ENCODE measurements around the gene DET1.

The DET1 gene

DNA sequence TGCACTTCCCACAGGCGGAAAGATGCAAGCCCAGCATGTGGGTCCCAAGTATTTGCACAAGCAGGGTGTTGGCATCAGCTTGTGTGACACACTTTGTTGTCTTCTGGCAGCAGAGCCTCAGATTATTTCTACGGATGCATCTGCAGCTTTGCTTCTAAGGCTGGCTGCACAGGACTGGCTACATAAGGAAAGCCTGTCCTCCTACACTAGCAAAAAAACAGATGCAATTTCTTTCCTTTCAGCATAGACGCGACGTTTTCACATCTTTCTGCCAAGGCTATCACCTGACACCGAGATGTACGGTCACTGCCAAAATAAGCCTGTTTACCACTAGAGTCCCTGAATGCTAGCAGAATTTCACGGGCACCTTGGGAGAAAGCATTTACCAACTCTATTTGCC lies 65.5 kb downstream of the DET1 start:
- no peak for TF ChIP-seq EZH2phosphoT487 (IDR thresholded peaks at IDR 0.05; ENCODE audit: low read depth)
- TF ChIP-seq, protein P1, sequence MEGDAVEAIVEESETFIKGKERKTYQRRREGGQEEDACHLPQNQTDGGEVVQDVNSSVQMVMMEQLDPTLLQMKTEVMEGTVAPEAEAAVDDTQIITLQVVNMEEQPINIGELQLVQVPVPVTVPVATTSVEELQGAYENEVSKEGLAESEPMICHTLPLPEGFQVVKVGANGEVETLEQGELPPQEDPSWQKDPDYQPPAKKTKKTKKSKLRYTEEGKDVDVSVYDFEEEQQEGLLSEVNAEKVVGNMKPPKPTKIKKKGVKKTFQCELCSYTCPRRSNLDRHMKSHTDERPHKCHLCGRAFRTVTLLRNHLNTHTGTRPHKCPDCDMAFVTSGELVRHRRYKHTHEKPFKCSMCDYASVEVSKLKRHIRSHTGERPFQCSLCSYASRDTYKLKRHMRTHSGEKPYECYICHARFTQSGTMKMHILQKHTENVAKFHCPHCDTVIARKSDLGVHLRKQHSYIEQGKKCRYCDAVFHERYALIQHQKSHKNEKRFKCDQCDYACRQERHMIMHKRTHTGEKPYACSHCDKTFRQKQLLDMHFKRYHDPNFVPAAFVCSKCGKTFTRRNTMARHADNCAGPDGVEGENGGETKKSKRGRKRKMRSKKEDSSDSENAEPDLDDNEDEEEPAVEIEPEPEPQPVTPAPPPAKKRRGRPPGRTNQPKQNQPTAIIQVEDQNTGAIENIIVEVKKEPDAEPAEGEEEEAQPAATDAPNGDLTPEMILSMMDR (IDR thresholded peaks at IDR 0.05; ENCODE audit: low read depth, low read length), result no peak

DNA sequence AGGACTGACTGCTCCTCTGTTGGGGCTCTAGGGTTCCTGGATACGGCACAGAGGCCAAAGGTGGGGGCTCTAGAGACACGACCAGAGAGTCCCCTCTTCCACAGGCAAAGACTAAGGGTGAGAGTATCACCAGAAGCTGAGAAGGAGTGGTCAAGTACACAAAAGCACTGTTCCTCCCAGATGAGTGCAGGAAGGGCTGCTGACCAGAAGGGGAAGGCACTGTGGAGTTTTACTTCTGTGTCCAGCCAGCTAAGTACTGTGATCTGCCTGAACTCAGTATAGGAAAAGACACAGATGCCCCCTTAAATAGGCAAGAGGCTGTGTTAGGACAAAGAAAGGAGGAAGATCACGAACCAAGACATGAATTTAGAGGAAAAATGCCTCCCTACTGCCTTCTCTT lies 67.3 kb downstream of the DET1 start:
- no peak overlapping the region for H3K4me3 ChIP-seq (ENCODE audit: low read length)
- H3K79me2 ChIP-seq (ENCODE audit: low read length), result peaks cover 13% of the 10 kb centered on the region
- H3K4me1 ChIP-seq (ENCODE audit: low read length), result peaks cover 35% of the 10 kb centered on the region
- no peak overlapping the region for H3K4me2 ChIP-seq (ENCODE audit: low read length)
- no peak overlapping the region for H2AFZ ChIP-seq (ENCODE audit: low read depth, low read length)
- H3K9ac ChIP-seq (ENCODE audit: low read length), result no peak overlapping the region
- H3K27me3 ChIP-seq (ENCODE audit: low read depth, low read length), result no peaks in the 10 kb centered on the region
- no peaks in the 10 kb centered on the region for H4K20me1 ChIP-seq (ENCODE audit: insufficient read depth, low read length)
- H3K27ac ChIP-seq (ENCODE audit: low read length), result peak overlapping the region; percentile 17; the same call in 1 of the 2 replicates
- TF ChIP-seq, protein P1 (IDR thresholded peaks at IDR 0.05; ENCODE audit: low read depth, low read length), result no peak
- TF ChIP-seq EZH2phosphoT487 (IDR thresholded peaks at IDR 0.05; ENCODE audit: low read depth), result no peak
- no peaks in the 10 kb centered on the region for H3K9me3 ChIP-seq (ENCODE audit: insufficient read depth, low read length)
- peaks cover 44% of the 10 kb centered on the region for H3K36me3 ChIP-seq (replicated peaks; ENCODE audit: low read depth, low read length)

More for the DNA sequence above, 65.5 kb downstream of the DET1 start:
- H2AFZ ChIP-seq (ENCODE audit: low read depth, low read length), result no peak overlapping the region
- peaks cover 8% of the 10 kb centered on the region for H3K79me2 ChIP-seq (ENCODE audit: low read length)
- peaks cover 34% of the 10 kb centered on the region for H3K36me3 ChIP-seq (replicated peaks; ENCODE audit: low read depth, low read length)
- H3K4me3 ChIP-seq (ENCODE audit: low read length), result no peak overlapping the region
- no peak overlapping the region for H3K27ac ChIP-seq (ENCODE audit: low read length)
- no peak overlapping the region for H3K4me2 ChIP-seq (ENCODE audit: low read length)
- no peak overlapping the region for H3K9ac ChIP-seq (ENCODE audit: low read length)
- no peaks in the 10 kb centered on the region for H4K20me1 ChIP-seq (ENCODE audit: insufficient read depth, low read length)
- H3K9me3 ChIP-seq (ENCODE audit: insufficient read depth, low read length), result no peaks in the 10 kb centered on the region
- no peaks in the 10 kb centered on the region for H3K27me3 ChIP-seq (ENCODE audit: low read depth, low read length)
- H3K4me1 ChIP-seq (ENCODE audit: low read length), result peaks cover 31% of the 10 kb centered on the region

GRCh38 chr15:88477904-88478303 lies 68.6 kb downstream of the DET1 start:
- Histone ChIP-seq H3K9me3 (ENCODE audit: insufficient read depth, low read length) (no peaks in the 10 kb centered on the region), H4K20me1 (ENCODE audit: insufficient read depth, low read length) (no peaks in the 10 kb centered on the region), H3K79me2 (ENCODE audit: low read length) (peaks cover 22% of the 10 kb centered on the region), H3K27ac (ENCODE audit: low read length) (peak overlapping the region; percentile 74), H3K4me2 (ENCODE audit: low read length) (0 out of 2 replicates have a peak overlapping the region, but pooled peaks have one; percentile 11), H3K27me3 (ENCODE audit: low read depth, low read length) (no peaks in the 10 kb centered on the region), H2AFZ (ENCODE audit: low read depth, low read length) (no peak overlapping the region), H3K4me1 (ENCODE audit: low read length) (peaks cover 45% of the 10 kb centered on the region), H3K9ac (ENCODE audit: low read length) (peak overlapping the region; percentile 20; the same call in 1 of the 2 replicates), H3K4me3 (ENCODE audit: low read length) (no peak overlapping the region), H3K36me3 (replicated peaks; ENCODE audit: low read depth, low read length) (peaks cover 52% of the 10 kb centered on the region)
- no peak for TF ChIP-seq EZH2phosphoT487 (IDR thresholded peaks at IDR 0.05; ENCODE audit: low read depth)
- TF ChIP-seq, protein P1 (IDR thresholded peaks at IDR 0.05; ENCODE audit: low read depth, low read length), result no peak

DNA sequence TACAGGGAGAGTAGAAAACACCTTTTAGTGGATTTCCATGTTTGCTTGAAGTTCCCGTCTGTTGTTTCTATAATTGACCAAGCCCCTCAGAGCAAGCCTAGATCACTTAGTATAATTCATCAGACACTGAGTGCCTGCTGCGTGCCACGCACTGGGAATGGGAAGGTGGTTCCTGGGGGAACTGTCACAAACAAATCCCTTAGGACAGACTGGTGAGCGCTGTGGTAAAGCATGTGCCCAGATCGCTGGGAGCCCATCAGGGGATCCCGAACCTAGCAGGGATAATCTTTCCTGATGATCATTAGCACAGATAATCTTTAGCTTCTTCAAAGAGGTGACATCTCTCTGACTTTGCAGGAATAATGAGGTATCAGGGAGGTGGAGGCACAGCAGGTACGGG lies 69.4 kb downstream of the DET1 start:
- Histone ChIP-seq H3K27ac (ENCODE audit: low read length) (peak overlapping the region; percentile 74), H3K36me3 (replicated peaks; ENCODE audit: low read depth, low read length) (peaks cover 55% of the 10 kb centered on the region)
- TF ChIP-seq EZH2phosphoT487 (IDR thresholded peaks at IDR 0.05; ENCODE audit: low read depth), result no peak
- TF ChIP-seq, protein P1 (IDR thresholded peaks at IDR 0.05; ENCODE audit: low read depth, low read length), result no peak

More for the DNA sequence above, 69.4 kb downstream of the DET1 start:
- H3K9me3 ChIP-seq (ENCODE audit: insufficient read depth, low read length), result no peaks in the 10 kb centered on the region
- H4K20me1 ChIP-seq (ENCODE audit: insufficient read depth, low read length), result no peaks in the 10 kb centered on the region
- peak overlapping the region; percentile 46 for H3K4me2 ChIP-seq (ENCODE audit: low read length)
- H3K27me3 ChIP-seq (ENCODE audit: low read depth, low read length), result no peaks in the 10 kb centered on the region
- H2AFZ ChIP-seq (ENCODE audit: low read depth, low read length), result no peak overlapping the region
- H3K9ac ChIP-seq (ENCODE audit: low read length), result peak overlapping the region; percentile 50; the same call in 1 of the 2 replicates
- peaks cover 26% of the 10 kb centered on the region for H3K79me2 ChIP-seq (ENCODE audit: low read length)
- peaks cover 48% of the 10 kb centered on the region for H3K4me1 ChIP-seq (ENCODE audit: low read length)
- no peak overlapping the region for H3K4me3 ChIP-seq (ENCODE audit: low read length)
